GM12865 (cell line): ENCODE results near the gene SV2C.

ENCODE experiments used
- DNase-seq: peaks from one replicate; pipeline ENCODE4 v3.0.0; 2010; ENCODE audit warnings: low read depth
- H3K4me3 ChIP-seq: 2 replicates; pipeline ENCODE4 v1.5.1; 2011; ENCODE audit warnings: mild to moderate bottlenecking, low read depth, low read length, control low read depth
- CTCF ChIP-seq: IDR thresholded peaks from 2 replicates; pipeline ENCODE4 v1.5.1; 2011; ENCODE audit warnings: low read length, control low read depth, low read depth, inconsistent platforms; ENCODE audit not compliant: insufficient read depth; ENCODE audit errors: missing control alignments

Gene SV2C

GRCh38 chr5:76325876-76326491 lies 242.8 kb downstream of the SV2C start:
- peak; percentile 47 for DNase-seq
- no peak overlapping the region for H3K4me3 ChIP-seq
- no peak for TF ChIP-seq CTCF

- H3K4me3 ChIP-seq, result no peak overlapping the region
- TF ChIP-seq CTCF, result no peak
- no peak for DNase-seq
Measured at GRCh38 chr5:76326577-76327302, 243.6 kb downstream of the SV2C start.

GRCh38 chr5:76329346-76329745 lies 246.2 kb downstream of the SV2C start:
- H3K4me3 ChIP-seq, result no peak overlapping the region
- DNase-seq, result no peak
- TF ChIP-seq CTCF, result no peak

- DNase-seq, result peak; percentile 26
- H3K4me3 ChIP-seq, result no peak overlapping the region
- no peak for TF ChIP-seq CTCF
Measured at GRCh38 chr5:76331126-76331525, 247.9 kb downstream of the SV2C start.

GRCh38 chr5:76332102-76332501 lies 248.9 kb downstream of the SV2C start:
- no peak for DNase-seq
- TF ChIP-seq CTCF, result no peak
- H3K4me3 ChIP-seq, result no peak overlapping the region

- DNase-seq, result no peak
- no peak overlapping the region for H3K4me3 ChIP-seq
- no peak for TF ChIP-seq CTCF
Measured at GRCh38 chr5:76332611-76333205, 249.5 kb downstream of the SV2C start.
